Measurements from ENCODE around the gene CEP68. TPM values are rescaled to one million over a fixed set of nuclear protein-coding genes. Genes with fewer than 3 reads are reported as not detected.

Gene CEP68
- total RNA-seq, 1 experiment from 2014 or later = 11.2 TPM

- TSS peak; percentile 4 for BruUV-seq (replicated peaks)
- no peak overlapping the region for H3K27ac ChIP-seq (ENCODE audit: low read depth, low read length)
- TF ChIP-seq EZH2phosphoT487 (IDR thresholded peaks at IDR 0.05; ENCODE audit: borderline replicate concordance) (no peak), SRF (IDR thresholded peaks at IDR 0.05; ENCODE audit: low read depth) (no peak)
- intact Hi-C loops (cut with micrococcal nuclease) = no loop called here
- ChIA-PET CTCF (interaction anchor here (1.0 kb wide), 1 partner anchor 17 kb away, joined by 4 read pairs; the partner anchor contains the start of gene RAB1A), RAD21 (ENCODE audit: low non-redundant PET in 1 of 2, low total read pairs in 2 of 2, uncharacterized antibody in 2 of 2, unreplicated experiment in 2 of 2) (no interaction called here), POLR2A (interaction anchor here (1.4 kb wide), 1 partner anchor 17 kb away, joined by 4 read pairs; the partner anchor contains the start of gene RAB1A)
- H3K9me2 ChIP-seq (ENCODE audit: insufficient read depth) = no peaks in the 10 kb centered on the region
- no peak overlapping the region for H3K9ac ChIP-seq (ENCODE audit: low read length)
- H3K27me3 ChIP-seq (ENCODE audit: insufficient read depth, low read length) = no peaks in the 10 kb centered on the region
- ATAC-seq = no peak
- H3K79me2 ChIP-seq (ENCODE audit: insufficient read depth, low read length) = peaks cover 99% of the 10 kb centered on the region
- no peak overlapping the region for H3K4me2 ChIP-seq (ENCODE audit: low read length)
- no peak for DNase-seq (ENCODE audit: low read depth, low spot score)
- H3K9me3 ChIP-seq (ENCODE audit: control insufficient read depth in 1 of 2, insufficient read depth in 1 of 2, low read depth in 1 of 2, low read length in 2 of 2) = no peaks in the 10 kb centered on the region
- H3K4me3 ChIP-seq (replicated peaks in 1 of 2; ENCODE audit: low read depth in 1 of 2, low read length in 2 of 2) = no peak overlapping the region
- H3K36me3 ChIP-seq (ENCODE audit: control insufficient read depth in 1 of 2, insufficient read depth in 2 of 2, low read length in 2 of 2) = no peaks in the 10 kb centered on the region
- no peaks in the 10 kb centered on the region for H3K4me1 ChIP-seq (ENCODE audit: control insufficient read depth in 1 of 2, insufficient read depth in 2 of 2, low read length in 2 of 2)
- peaks cover 21% of the 10 kb centered on the region; the same call in 1 of the 2 replicates for H4K20me1 ChIP-seq (ENCODE audit: insufficient read depth)
- H2AFZ ChIP-seq (ENCODE audit: low read depth, low read length, poor library complexity, severe bottlenecking) = no peak overlapping the region
Measured at GRCh38 chr2:65112633-65113032, 56.4 kb downstream of the CEP68 start.

GRCh38 chr2:65113229-65113628, 57.0 kb downstream of the CEP68 start:
- ATAC-seq (no peak), DNase-seq (ENCODE audit: low read depth, low spot score) (no peak)
- ChIA-PET RAD21 (ENCODE audit: low non-redundant PET in 1 of 2, low total read pairs in 2 of 2, uncharacterized antibody in 2 of 2, unreplicated experiment in 2 of 2) (no interaction called here), POLR2A (no interaction called here), CTCF (no interaction called here)
- Histone ChIP-seq H2AFZ (ENCODE audit: low read depth, low read length, poor library complexity, severe bottlenecking) (no peak overlapping the region), H3K9ac (ENCODE audit: low read length) (no peak overlapping the region), H3K4me3 (replicated peaks in 1 of 2; ENCODE audit: low read depth in 1 of 2, low read length in 2 of 2) (no peak overlapping the region), H3K9me2 (ENCODE audit: insufficient read depth) (no peaks in the 10 kb centered on the region), H3K9me3 (ENCODE audit: control insufficient read depth in 1 of 2, insufficient read depth in 1 of 2, low read depth in 1 of 2, low read length in 2 of 2) (no peaks in the 10 kb centered on the region), H3K4me1 (ENCODE audit: control insufficient read depth in 1 of 2, insufficient read depth in 2 of 2, low read length in 2 of 2) (no peaks in the 10 kb centered on the region), H3K79me2 (ENCODE audit: insufficient read depth, low read length) (peaks cover 99% of the 10 kb centered on the region), H3K27me3 (ENCODE audit: insufficient read depth, low read length) (no peaks in the 10 kb centered on the region), H3K27ac (ENCODE audit: low read depth, low read length) (no peak overlapping the region), H3K36me3 (ENCODE audit: control insufficient read depth in 1 of 2, insufficient read depth in 2 of 2, low read length in 2 of 2) (no peaks in the 10 kb centered on the region), H3K4me2 (ENCODE audit: low read length) (no peak overlapping the region), H4K20me1 (ENCODE audit: insufficient read depth) (peaks cover 21% of the 10 kb centered on the region; the same call in 1 of the 2 replicates)
- intact Hi-C loops (cut with micrococcal nuclease) = no loop called here
- TF ChIP-seq JUND (IDR thresholded peaks at IDR 0.05) (no peak), POLR2A (IDR thresholded peaks at IDR 0.05; ENCODE audit: borderline replicate concordance, extremely low read depth, insufficient read depth, insufficient read length) (no peak), SP1 (IDR thresholded peaks at IDR 0.05; ENCODE audit: low read depth) (no peak), ZNF274 (IDR thresholded peaks at IDR 0.05; ENCODE audit: low read depth, low read length) (no peak), FOSL1 (IDR thresholded peaks at IDR 0.05; ENCODE audit: low read depth) (no peak), TCF7L2 (IDR thresholded peaks at IDR 0.05; ENCODE audit: borderline replicate concordance, extremely low read depth, insufficient read depth, insufficient read length) (no peak), SRF (IDR thresholded peaks at IDR 0.05; ENCODE audit: low read depth) (no peak), YY1 (IDR thresholded peaks at IDR 0.05; ENCODE audit: extremely low read depth, insufficient replicate concordance, low read depth, low read length) (no peak), ELF1 (IDR thresholded peaks at IDR 0.05; ENCODE audit: borderline replicate concordance, low read depth) (no peak), ZBTB33 (IDR thresholded peaks at IDR 0.05; ENCODE audit: extremely low read depth, insufficient replicate concordance, low read length) (no peak), CBX3 (IDR thresholded peaks at IDR 0.05; ENCODE audit: low read depth) (no peak), EGR1 (IDR thresholded peaks at IDR 0.05; ENCODE audit: low read depth) (no peak), POLR2AphosphoS5 (IDR thresholded peaks at IDR 0.05; ENCODE audit: low read depth, low read length) (no peak)
- no TSS peak for BruUV-seq (replicated peaks)
